HG03432 (cell line): ENCODE measurements around the gene PLEKHH1.

Experiments used
- ATAC-seq: cut with Tn5 transposase; IDR thresholded peaks from one replicate; pipeline ENCODE4 v1.9.1; 2021; ENCODE audit warnings: mild to moderate bottlenecking, moderate library complexity; ENCODE audit not compliant: unreplicated experiment

Gene PLEKHH1

DNA sequence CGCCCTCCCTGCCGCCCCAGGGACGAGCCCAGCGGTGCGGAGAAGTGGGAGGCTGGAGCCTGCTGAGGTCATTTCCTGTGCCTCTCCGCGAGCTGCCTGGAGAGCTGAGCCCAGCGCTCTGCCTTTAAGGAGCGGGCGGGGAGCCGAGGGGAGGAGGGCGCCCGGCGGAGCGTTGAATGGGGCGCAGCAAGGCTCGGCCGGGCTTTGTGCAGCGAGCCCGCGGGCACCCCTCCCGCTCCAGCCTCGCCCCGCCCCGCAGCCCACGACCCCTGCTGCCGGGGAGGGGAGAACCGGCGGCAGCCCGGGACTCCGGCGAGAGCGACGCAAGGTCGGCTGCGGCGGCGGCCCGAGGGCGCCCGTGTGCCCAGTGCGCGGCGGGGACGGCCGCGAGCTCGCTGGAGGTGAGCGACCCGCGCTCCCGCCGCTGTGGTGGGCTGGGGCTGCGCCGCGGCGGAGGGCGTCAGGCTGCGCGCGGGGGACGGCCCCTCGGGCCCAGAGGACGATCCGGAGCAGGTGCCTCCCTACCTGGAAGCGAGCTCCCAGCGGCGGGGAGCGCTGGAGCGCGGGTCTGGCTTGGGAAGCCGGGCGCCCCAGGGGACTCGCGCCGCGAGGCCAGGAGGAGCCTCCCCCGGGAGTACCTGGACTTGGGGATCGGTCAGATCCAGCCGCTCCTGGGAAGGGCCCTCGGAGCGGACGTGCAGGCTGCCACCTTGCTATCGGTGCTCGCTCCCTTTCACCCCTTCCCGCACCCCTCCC, at the start of gene PLEKHH1:
Gene PLEKHH1, plus strand, starts transcription at position 293 of the 756 bp plus-strand sequence. CDS start 8,578 bp downstream, outside the sequence.
- peak; percentile 80 for ATAC-seq

DNA sequence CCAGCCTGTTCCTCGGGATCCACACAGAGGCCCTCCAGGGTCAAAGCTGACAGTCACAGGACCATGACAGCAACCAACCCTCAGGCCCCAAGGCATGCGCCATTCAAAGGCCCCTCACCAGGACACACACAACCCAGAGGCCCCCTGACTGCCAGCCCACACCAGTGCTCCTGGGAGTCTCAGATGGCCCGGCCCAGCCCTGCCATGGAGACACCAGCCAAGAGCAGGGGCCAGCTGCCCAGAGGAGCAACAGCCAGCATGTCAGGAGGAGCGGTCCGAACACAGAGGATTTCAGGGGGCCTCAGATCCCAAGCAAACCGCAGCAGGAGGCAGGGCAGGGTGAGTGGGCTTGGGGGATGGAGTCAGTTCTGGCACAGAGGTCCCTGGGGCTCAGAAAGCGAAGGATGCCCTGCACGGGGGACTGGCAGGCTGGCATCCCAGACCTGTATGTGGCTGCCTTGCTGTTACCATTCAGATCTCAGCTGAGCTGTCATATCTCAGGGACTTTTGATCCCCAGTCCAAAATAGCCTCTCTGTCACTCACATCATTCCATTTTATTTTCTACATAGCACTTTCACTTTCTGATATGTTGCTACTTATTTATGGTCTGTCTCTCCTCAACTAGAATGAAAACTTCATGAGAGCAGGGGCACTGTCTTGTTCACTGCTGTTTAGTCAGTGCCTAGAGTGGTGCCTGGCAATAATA, 49.4 kb upstream of the PLEKHH1 start:
- no peak for ATAC-seq

GRCh38 chr14:67485501-67486095, 47.5 kb upstream of the PLEKHH1 start:
- ATAC-seq: no peak

DNA sequence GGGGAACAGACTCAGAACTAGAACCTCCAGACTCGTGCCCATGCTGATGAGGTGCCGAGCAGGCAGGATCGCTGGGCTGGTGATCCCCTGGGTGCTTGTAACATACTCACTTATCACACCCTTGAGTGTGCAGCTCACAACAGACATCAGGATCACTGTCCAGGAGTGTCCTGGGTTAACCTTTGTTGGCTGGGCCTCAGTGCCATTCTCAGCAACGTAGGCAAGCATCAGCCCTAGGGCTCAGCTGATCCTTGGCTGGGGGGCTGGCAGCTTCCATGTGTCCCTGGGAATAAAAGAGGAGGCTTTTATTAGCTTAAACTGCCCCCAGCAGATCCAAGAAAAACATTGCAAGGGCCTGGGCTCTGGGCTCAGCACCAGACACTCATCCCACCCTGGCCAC, 46.2 kb upstream of the PLEKHH1 start:
- no peak for ATAC-seq

DNA sequence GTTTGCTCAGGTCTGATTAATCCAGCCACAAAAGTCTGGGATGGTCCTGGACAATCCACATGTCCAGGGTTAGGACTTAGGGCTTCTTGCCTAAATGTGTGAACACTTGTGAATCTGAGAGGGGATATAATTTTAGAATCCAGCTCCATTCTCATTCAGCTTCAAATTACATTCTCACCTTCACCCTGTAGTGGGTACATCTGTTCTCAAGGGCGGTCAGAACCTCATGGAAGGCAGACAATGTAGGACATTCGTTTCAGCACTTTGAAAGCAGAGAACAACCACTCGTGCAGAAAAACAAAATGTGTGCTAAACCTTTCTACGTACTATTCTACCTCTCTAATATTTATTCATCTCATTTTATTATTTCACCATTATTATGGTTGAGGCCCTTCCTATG, 45.8 kb upstream of the PLEKHH1 start:
- no peak for ATAC-seq

DNA sequence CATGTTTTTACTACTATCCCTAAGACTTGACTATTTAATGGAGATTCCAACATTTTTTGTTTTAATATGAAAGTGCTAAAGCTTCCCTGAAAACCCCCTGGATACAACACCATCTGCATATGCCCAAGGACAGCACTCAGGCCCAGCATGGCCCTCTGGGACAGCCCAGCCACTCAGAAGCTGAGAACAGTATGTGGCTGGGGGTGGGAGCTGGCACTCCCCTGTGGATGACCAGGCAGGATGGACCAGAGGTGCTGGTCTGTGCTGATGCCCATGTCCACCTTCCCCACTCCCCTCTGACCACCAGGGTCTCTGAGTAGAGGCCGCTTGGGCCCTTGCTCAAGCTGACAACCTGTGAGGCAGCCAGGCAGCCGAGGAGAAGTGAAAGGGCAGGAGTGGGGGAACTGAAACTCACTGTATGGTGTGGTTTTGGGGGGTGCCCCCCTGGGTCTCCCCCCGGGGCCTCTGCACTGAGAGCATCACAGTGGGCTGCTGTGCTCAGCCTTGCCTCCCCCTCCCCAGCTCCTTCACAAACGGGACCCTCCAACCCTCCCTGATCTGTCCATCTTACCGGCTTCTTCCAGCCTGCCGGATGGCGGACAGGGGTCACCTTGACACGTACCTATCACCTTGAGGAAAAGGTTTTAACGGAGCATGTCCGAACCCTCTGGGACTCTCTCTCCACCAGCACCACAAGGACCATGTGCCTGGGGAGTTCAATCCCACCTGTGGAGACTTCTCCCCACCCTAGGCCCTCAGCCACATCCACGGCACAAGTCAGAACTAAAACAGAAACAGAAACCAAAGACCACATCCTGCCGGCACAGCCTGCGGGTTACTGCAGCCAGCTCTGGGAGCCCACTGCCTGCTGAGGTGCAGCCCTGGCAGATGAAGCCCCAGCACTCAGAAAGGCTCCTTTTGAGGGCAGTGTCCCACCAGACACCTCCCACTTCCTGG, 44.9 kb upstream of the PLEKHH1 start, which contains the start of gene TMEM229B:
Gene TMEM229B, minus strand, starts transcription at position 785 of the 957 bp plus-strand sequence. CDS start 14,798 bp downstream, outside the sequence.
- peak; percentile 94 for ATAC-seq

DNA sequence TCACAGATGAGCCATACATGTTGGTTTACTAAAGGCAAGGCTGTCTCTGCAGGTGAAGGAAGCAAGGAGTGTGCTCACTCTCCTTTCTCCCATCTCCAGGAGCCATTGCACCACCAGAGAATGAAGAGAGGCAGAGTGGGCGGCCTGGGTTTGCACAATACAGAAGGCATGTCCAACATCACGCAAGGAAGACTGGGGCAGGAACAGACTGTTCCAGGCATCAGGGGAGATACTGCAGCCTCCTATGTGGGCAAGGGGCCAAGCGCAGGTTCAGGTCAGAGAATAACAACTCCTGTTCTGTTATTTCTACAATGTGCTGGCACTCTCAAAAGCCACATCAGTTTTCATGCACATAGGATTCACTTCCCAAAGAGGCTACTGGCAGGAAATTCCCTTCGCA, 42.9 kb upstream of the PLEKHH1 start:
- no peak for ATAC-seq

DNA sequence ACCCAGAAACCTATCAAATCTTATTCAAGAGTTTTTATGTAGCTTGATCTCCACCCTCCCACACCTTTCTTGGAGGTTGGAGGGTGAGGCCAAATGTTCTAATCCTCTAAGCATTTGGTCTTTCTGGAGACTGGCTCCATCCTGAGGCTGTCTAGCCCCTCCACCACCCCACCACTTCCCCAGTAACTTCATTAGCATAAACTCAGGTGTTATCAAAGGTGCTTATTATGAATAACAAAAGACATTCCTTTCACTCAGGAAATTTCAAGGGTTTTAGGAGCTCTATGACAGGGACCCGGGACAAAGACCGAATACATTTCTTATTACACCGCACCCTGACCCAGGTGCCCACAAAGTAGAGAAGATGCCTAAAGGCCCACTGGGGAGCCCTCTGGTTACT, 41.8 kb upstream of the PLEKHH1 start:
- ATAC-seq: no peak

DNA sequence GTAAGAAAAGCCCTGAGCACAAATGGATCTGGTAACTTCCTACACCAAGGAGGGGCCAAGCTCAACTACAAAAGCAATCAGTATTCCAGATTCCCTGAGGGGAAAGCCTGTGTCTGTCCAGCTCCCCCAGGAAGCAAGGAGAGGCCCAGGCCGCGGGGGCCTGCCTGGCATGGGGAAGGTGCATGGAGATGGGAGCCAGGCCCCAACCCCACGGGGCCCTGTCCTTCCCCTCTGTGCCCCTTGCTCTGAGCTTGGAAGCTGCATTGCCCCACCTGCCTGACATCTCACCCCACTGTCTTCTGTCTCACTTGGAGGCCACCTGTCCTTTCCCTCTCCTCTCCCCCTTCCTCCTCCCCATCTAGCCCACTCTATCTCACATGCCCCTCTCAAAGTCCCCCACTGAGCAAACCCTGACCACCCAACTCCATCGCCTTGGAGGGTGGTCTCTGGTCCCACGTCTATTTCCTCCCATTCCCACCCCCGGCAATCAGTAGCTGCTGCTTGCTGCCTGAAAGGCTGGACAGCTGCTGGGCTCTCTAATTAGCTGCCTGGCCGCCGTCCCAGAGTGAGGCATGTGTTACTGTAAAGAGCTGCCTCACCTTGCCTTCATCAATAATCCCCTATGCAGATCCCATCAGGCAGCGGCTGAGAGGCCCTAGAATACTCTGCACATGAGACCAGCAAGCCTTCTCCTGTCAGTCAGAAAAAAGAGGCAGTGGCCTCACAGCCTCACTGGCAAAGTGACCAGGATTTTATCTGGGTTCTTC, 41.2 kb upstream of the PLEKHH1 start:
- no peak for ATAC-seq

DNA sequence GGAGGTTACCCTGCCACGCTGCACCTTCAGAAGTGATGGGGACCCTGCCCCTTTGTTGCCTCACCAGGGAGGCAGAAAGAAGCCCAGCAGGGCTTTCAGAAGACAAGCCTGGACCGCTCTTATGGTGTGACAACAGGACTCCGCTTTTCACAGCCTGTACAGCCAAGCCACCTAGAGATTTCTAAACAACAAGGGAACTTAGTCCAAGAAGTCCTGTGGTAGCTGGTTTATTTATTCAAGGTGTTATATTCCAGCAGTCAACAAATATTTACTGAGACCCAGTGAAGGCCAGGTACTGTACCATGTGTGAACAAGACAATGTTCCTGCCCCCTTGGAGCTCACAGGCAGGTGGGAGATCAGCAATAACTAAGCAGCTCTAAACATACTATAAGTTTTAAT, 40.6 kb upstream of the PLEKHH1 start:
- no peak for ATAC-seq

- no peak for ATAC-seq
These were observed 39.9 kb upstream of the PLEKHH1 start for GRCh38 chr14:67493092-67493717.

DNA sequence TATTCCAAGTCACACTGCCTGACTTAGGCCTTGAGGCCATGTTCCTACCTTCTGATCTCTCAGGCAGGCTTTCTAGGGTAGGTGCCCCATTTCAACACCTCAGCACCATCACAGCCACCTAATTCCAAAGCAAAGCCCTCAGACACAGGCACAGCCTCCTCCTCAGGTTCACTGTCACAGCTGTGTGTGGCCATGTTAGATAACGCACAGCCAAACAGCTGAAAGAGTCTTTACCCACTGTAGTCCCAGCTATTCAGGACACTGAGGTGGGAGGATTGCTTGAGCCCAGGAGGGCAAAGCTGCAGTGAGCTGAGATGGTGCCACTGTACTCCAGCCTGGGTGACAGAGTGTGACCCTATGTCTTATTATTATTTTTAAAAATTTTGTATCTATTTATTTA, 37.3 kb upstream of the PLEKHH1 start:
- no peak for ATAC-seq

DNA sequence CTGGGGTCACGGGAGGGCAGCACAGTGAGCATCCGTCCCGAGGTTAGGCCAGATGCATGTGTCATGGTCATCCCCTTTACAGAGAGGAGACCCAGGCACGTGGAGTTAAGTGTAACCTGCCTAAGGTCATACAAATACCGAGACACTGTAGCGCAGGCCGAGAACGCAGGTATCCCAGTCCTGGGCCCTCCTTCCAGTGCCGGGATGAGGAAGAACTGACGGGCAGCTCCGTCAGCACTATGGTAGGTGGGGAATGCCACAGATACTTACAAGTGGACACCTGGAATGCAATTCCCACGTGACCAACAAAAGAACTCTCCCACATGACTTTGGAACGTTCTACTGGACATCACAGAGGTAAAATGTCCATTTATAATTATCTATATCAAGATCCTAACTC, 35.9 kb upstream of the PLEKHH1 start:
- no peak for ATAC-seq

- no peak for ATAC-seq
These were observed 35.4 kb upstream of the PLEKHH1 start for GRCh38 chr14:67497716-67498115.

- no peak for ATAC-seq
These were observed 32.1 kb upstream of the PLEKHH1 start for GRCh38 chr14:67500981-67501380.

DNA sequence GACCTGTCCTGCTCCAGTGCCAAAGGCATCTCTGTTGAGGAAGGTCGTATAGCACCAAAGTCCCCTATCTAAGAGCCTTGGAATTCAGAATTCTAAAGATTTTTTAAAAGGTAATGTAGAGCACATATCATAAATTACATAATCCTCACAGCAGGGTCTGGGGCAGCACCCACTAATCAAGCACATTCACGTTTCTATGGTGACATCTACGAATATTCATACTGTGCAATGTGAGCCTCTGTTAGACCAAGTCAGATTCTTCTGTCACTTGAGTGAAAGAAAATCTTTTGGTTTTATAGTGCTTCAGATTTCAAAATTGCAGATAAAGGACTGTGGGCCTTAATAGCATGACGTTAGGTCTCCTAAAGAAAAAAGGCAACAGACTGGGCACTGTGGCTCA, 31.4 kb upstream of the PLEKHH1 start:
- no peak for ATAC-seq

DNA sequence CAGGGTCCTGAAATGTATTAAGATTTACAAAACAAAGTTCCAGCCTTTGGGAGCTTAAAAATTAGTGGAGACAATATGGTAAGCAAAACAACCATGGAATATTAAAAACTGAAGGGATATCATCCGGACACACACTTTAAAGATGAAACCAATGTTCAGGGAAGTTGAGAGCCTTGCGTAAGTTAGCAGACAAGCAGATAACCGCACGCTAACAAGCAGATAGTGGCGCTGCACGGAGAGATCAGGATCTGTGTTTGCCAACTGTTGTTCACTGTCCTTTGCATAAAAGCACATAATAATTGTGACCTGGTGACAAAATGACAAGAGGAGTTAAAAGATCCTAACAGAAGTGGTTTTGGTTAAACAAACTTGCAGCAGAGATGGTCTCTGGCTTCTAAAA, 30.2 kb upstream of the PLEKHH1 start:
- ATAC-seq: no peak

GRCh38 chr14:67503331-67503730, 29.8 kb upstream of the PLEKHH1 start:
- no peak for ATAC-seq

- no peak for ATAC-seq
These were observed 27.8 kb upstream of the PLEKHH1 start for GRCh38 chr14:67505254-67505653.

DNA sequence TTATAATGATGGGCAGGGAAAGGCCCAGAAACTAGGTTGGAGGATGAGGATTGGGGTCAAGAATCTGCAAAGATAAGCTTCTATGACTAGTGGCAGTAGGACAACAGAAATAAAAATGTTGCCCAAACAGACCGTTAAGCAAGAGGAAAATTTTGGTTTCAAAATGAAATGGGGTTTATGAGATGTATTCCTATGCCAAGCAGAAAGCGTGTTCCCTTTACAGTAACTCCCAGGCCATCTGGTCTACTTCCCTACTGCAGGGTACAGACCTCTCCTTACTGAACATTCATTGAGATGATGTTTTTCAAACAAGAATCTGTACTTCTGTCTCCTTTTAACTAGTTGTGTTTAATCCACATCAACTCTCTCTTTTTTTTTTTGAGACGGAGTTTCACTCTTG, 24.1 kb upstream of the PLEKHH1 start:
- no peak for ATAC-seq
